Skeletal muscle tissue (tissue), 4 donors: ENCODE data around the gene LRRC27. TPM values are rescaled to one million over a fixed set of nuclear protein-coding genes. Genes with fewer than 3 reads are reported as not detected.

ENCODE experiments used
- H3K27ac ChIP-seq: one replicate; pipeline ENCODE4 v1.7.0; 2013; ENCODE audit warnings: mild to moderate bottlenecking, low read depth, low read length, inconsistent platforms
- H3K27me3 ChIP-seq, 3 donors: one replicate each; pipeline ENCODE4 v1.7.0; 2013; ENCODE audit warnings: low read length in 3 of 3; ENCODE audit not compliant: control insufficient read depth in 3 of 3, insufficient read depth in 3 of 3
- H3K36me3 ChIP-seq, 3 donors: one replicate each; pipeline ENCODE4 v1.7.0; 2013; ENCODE audit warnings: low read length in 3 of 3; ENCODE audit not compliant: control insufficient read depth in 3 of 3, insufficient read depth in 3 of 3
- H3K4me1 ChIP-seq, 3 donors: one replicate each; pipeline ENCODE4 v1.7.0; 2013; ENCODE audit warnings: low read length in 3 of 3, mild to moderate bottlenecking in 3 of 3; ENCODE audit not compliant: control insufficient read depth in 3 of 3, insufficient read depth in 3 of 3
- H3K4me3 ChIP-seq, 3 donors: one replicate each; pipeline ENCODE4 v1.7.0; 2013; ENCODE audit warnings: low read length in 3 of 3
- H3K9ac ChIP-seq, 3 donors: one replicate each; pipeline ENCODE4 v1.7.0; 2013; ENCODE audit warnings: low read length in 3 of 3, mild to moderate bottlenecking in 3 of 3, moderate library complexity in 2 of 3, low read depth in 1 of 3
- H3K9me3 ChIP-seq, 3 donors: one replicate each; pipeline ENCODE4 v1.7.0; 2013; ENCODE audit warnings: low read length in 3 of 3; ENCODE audit not compliant: control insufficient read depth in 3 of 3
- total RNA-seq: library from RNA; depleted of rRNA; stranded (reverse); fragments of >200 nt; gene quantifications from one replicate; pipeline ENCODE4 v1.2.3, GENCODE V29; 2014
- donor health status: Osteomylitis.

Gene LRRC27
- total RNA-seq, 1 donor from 2014 or later, result 2.6 TPM

GRCh38 chr10:132301371-132302330 lies 30.3 kb upstream of the LRRC27 start:
- H3K4me3 ChIP-seq, result no peak overlapping the region
- H3K4me1 ChIP-seq, result peaks cover 0 to 1% (median under 1%) of the 10 kb centered on the region in 3 donors
- H3K36me3 ChIP-seq, result no peaks in the 10 kb centered on the region
- H3K9me3 ChIP-seq, result no peaks in the 10 kb centered on the region
- peaks cover 0 to 24% (median 4%) of the 10 kb centered on the region in 3 donors for H3K27me3 ChIP-seq
- H3K9ac ChIP-seq, result no peak overlapping the region
- no peak overlapping the region for H3K27ac ChIP-seq

- Histone ChIP-seq H3K36me3 (no peaks in the 10 kb centered on the region), H3K4me3 (no peak overlapping the region), H3K9me3 (no peaks in the 10 kb centered on the region), H3K9ac (no peak overlapping the region), H3K27ac (no peak overlapping the region), H3K4me1 (peaks cover 0 to 7% (median 5%) of the 10 kb centered on the region in 3 donors), H3K27me3 (peaks cover 0 to 25% (median 4%) of the 10 kb centered on the region in 3 donors)
These were observed 29.3 kb upstream of the LRRC27 start for GRCh38 chr10:132302421-132303310.

DNA sequence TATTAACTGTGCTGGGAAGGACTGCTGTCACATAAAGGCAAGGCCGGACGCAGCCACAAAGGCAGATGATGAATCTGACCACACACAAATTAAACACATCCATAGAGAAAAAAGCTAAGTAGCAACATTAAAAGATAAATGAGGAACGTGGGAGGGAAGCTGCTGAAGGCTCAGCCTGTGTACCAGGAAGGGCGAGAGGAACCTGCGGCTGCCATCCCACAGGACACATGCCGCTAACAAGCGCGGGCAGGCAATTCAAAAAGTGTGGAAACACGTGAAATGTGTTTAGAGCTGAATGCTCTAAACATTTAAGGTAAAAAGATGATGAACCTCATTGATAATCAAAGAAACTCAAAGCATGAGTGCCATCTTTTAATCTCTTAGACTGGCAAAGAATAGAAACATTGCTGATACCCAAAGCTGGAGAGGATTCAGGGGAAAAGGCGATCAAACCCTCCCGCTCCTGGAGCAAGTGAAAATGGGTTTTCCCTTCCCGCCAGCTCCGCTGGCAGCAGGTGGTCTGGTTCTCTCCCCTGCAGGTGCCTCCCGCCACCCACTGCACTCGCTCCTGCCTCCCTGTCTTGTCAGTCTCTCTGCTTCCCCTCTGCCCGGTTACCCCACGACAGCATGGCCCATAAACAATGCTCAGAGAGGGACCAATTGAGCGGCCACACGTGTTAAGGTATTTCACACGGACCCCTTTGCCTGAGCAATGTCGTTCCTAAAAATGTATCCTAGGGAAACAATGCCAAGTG lies 28.5 kb upstream of the LRRC27 start:
- Histone ChIP-seq H3K9me3 (no peaks in the 10 kb centered on the region), H3K4me1 (peaks cover 0 to 9% (median 6%) of the 10 kb centered on the region in 3 donors), H3K36me3 (no peaks in the 10 kb centered on the region), H3K9ac (no peak overlapping the region), H3K27me3 (peaks cover 0 to 24% (median 4%) of the 10 kb centered on the region in 3 donors), H3K4me3 (no peak overlapping the region), H3K27ac (no peak overlapping the region)

- H3K9me3 ChIP-seq, result no peaks in the 10 kb centered on the region
- H3K27me3 ChIP-seq, result peaks cover 0 to 20% (median 4%) of the 10 kb centered on the region in 3 donors
- H3K36me3 ChIP-seq, result no peaks in the 10 kb centered on the region
- H3K4me3 ChIP-seq, result no peak overlapping the region
- no peak overlapping the region for H3K27ac ChIP-seq
- H3K9ac ChIP-seq, result no peak overlapping the region
- peaks cover 0 to 19% (median 13%) of the 10 kb centered on the region in 3 donors for H3K4me1 ChIP-seq
These were observed 27.1 kb upstream of the LRRC27 start for GRCh38 chr10:132304756-132305509.

DNA sequence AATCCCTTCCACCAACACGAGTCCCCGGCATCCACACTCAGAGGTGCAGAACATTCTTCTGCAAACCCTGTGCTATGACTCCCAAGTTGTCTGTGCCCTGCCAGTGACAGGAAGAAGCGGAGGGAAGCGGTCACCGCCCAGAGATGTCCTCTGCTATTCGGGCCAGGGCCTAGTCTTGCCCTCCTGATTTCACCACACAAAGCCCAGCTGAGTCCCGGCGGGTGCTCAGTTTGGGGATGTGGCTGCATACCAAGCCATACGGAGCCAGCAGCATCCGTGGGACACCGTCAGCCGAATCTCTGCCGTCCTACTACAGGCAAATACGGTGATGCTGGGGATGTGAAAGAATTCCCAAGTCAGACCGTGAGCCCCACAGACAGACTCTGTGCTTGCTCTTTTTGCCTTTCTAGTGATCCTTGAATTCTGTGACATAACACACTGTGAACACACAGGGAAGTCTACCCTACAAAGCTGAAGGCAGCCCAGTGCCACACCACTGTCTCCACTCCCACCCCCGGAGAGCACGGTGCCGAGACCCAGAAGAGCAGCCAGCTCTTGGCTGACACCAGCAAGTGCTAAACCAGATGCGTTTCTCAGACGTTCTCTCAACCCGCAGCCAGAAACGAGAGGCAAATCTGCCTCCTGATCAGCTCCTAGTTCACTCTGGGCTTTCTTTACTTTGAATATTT lies 26.2 kb upstream of the LRRC27 start:
- H3K27ac ChIP-seq, result no peak overlapping the region
- H3K36me3 ChIP-seq, result no peaks in the 10 kb centered on the region
- no peak overlapping the region for H3K9ac ChIP-seq
- H3K27me3 ChIP-seq, result peaks cover 0 to 20% (median 4%) of the 10 kb centered on the region in 3 donors
- no peaks in the 10 kb centered on the region for H3K9me3 ChIP-seq
- H3K4me1 ChIP-seq, result peaks cover 0 to 19% (median 15%) of the 10 kb centered on the region in 3 donors
- no peak overlapping the region for H3K4me3 ChIP-seq

DNA sequence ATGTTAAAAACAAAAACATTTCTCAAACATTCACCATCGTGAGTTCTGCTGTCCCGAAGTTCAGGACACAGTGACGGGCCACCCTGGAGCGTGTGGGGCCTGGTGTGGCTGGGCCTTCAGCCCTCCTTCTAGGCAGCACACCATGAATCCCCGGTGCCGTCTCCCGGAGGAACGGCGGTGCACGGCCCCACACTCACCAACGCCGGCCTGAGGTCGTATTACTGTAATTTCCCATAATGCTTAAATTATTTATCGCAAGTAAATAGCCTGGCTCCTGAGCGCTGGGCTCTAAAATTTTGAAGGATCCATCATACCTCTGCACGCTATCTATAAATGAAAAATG lies 25.7 kb upstream of the LRRC27 start:
- H3K27ac ChIP-seq, result no peak overlapping the region
- H3K9me3 ChIP-seq, result no peaks in the 10 kb centered on the region
- peaks cover 0 to 19% (median 16%) of the 10 kb centered on the region in 3 donors for H3K4me1 ChIP-seq
- no peaks in the 10 kb centered on the region for H3K36me3 ChIP-seq
- H3K27me3 ChIP-seq, result peaks cover 0 to 20% (median 4%) of the 10 kb centered on the region in 3 donors
- no peak overlapping the region for H3K4me3 ChIP-seq
- no peak overlapping the region for H3K9ac ChIP-seq

DNA sequence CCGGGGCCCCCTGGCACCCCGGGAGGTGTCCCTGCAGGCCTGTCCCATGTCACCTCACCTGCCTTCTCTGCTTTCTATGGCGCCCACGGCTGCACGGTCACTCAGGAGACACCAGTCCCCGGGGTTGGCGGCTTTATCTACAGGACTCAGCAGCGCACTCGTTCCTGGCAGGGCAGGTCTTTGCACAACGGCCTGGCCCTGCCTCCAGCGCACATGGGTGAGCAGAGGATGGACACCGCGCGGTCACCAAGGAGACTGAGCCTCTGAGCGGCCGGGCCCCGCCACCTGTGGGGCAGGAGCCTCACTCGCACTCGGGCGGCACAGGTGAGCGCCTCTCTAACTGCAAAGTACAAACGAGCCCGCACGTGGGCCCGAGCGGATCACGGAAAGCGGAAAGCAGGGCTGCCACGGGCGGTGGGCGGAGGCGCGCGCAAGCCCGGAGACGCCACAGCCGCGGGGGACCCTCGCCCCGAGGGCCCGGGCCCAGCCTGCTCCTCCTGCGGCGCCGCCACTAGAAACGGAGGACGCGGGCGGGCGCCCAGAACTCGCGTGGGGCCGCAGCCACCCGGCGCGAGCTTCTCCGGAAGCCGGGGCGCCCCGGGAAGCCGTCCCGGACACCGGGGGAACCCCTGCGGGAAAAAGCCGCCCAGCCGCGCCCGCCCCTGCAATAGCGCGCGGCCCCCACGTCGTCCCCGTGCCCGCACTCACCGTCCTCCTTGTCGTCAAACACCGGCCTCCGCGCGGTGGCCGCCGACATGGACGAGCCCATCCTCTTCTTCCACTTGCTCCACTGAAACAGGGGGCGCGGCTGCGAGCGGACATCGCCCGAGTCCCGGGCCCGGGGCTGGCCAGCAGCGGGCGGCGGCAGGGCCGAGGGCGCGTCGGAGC lies 24.9 kb upstream of the LRRC27 start:
- no peaks in the 10 kb centered on the region for H3K36me3 ChIP-seq
- H3K4me1 ChIP-seq, result peaks cover 0 to 19% (median 16%) of the 10 kb centered on the region in 3 donors
- H3K27ac ChIP-seq, result no peak overlapping the region
- no peaks in the 10 kb centered on the region for H3K9me3 ChIP-seq
- H3K27me3 ChIP-seq, result peaks cover 0 to 20% (median 4%) of the 10 kb centered on the region in 3 donors
- peak overlapping the region in 2 of 3 donors; percentile 33 to 50 for H3K9ac ChIP-seq
- H3K4me3 ChIP-seq, result peak overlapping the region; percentile 9 to 60 (median 58)
